ENCODE measurements around the gene VOPP1.

GRCh38 chr7:55593515-55594318 is 21.4 kb upstream of the VOPP1 start:
- TF ChIP-seq TAF1 (IDR thresholded peaks at IDR 0.05; ENCODE audit: low read depth) (no peak), RAD21 (IDR thresholded peaks at IDR 0.05; ENCODE audit: low read depth) (peak; percentile 73)
